ENCODE data around the gene ASMT.

DNA sequence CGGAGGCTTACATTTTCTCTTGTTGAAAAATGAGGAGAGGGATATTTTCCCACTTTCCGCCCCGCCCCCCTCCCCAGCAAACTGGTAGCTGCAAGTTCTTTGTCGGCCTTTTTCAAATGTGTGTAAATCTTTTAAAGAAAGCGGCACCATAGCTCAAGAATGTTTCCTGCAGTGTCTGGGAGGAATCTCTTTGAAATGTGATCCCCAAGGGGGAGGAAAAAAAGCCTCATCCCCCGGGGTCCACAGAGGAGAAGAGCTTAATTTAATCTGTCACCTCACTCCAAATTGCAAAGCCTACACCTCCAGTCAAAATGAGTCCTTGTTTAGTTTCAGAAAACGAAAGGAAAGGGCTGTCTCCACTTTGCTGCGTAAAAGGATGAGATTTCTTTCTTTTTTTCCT, 34.8 kb downstream of the ASMT start:
- TF ChIP-seq PPARA (CRISPR knock-in tag; IDR thresholded peaks at IDR 0.05; ENCODE audit: borderline replicate concordance) (no peak), ESRRG (CRISPR knock-in tag; IDR thresholded peaks at IDR 0.05) (no peak), ZFP3 (CRISPR knock-in tag; IDR thresholded peaks at IDR 0.05) (no peak), TOX (CRISPR knock-in tag; IDR thresholded peaks at IDR 0.05; ENCODE audit: borderline replicate concordance) (no peak), ZFP30 (CRISPR knock-in tag; IDR thresholded peaks at IDR 0.05) (no peak), ZNF8 (CRISPR knock-in tag; IDR thresholded peaks at IDR 0.05) (no peak), RARB (CRISPR knock-in tag; IDR thresholded peaks at IDR 0.05) (no peak), TCF4 (CRISPR knock-in tag; IDR thresholded peaks at IDR 0.05; ENCODE audit: borderline replicate concordance) (no peak)
- TF ChIP-seq, protein P1, sequence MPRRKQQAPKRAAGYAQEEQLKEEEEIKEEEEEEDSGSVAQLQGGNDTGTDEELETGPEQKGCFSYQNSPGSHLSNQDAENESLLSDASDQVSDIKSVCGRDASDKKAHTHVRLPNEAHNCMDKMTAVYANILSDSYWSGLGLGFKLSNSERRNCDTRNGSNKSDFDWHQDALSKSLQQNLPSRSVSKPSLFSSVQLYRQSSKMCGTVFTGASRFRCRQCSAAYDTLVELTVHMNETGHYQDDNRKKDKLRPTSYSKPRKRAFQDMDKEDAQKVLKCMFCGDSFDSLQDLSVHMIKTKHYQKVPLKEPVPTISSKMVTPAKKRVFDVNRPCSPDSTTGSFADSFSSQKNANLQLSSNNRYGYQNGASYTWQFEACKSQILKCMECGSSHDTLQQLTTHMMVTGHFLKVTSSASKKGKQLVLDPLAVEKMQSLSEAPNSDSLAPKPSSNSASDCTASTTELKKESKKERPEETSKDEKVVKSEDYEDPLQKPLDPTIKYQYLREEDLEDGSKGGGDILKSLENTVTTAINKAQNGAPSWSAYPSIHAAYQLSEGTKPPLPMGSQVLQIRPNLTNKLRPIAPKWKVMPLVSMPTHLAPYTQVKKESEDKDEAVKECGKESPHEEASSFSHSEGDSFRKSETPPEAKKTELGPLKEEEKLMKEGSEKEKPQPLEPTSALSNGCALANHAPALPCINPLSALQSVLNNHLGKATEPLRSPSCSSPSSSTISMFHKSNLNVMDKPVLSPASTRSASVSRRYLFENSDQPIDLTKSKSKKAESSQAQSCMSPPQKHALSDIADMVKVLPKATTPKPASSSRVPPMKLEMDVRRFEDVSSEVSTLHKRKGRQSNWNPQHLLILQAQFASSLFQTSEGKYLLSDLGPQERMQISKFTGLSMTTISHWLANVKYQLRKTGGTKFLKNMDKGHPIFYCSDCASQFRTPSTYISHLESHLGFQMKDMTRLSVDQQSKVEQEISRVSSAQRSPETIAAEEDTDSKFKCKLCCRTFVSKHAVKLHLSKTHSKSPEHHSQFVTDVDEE (CRISPR knock-in tag; IDR thresholded peaks at IDR 0.05) = no peak
- TF ChIP-seq, protein P2, sequence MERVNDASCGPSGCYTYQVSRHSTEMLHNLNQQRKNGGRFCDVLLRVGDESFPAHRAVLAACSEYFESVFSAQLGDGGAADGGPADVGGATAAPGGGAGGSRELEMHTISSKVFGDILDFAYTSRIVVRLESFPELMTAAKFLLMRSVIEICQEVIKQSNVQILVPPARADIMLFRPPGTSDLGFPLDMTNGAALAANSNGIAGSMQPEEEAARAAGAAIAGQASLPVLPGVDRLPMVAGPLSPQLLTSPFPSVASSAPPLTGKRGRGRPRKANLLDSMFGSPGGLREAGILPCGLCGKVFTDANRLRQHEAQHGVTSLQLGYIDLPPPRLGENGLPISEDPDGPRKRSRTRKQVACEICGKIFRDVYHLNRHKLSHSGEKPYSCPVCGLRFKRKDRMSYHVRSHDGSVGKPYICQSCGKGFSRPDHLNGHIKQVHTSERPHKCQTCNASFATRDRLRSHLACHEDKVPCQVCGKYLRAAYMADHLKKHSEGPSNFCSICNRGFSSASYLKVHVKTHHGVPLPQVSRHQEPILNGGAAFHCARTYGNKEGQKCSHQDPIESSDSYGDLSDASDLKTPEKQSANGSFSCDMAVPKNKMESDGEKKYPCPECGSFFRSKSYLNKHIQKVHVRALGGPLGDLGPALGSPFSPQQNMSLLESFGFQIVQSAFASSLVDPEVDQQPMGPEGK (CRISPR knock-in tag; IDR thresholded peaks at IDR 0.05; ENCODE audit: borderline replicate concordance) = no peak
- TF ChIP-seq, protein P3, sequence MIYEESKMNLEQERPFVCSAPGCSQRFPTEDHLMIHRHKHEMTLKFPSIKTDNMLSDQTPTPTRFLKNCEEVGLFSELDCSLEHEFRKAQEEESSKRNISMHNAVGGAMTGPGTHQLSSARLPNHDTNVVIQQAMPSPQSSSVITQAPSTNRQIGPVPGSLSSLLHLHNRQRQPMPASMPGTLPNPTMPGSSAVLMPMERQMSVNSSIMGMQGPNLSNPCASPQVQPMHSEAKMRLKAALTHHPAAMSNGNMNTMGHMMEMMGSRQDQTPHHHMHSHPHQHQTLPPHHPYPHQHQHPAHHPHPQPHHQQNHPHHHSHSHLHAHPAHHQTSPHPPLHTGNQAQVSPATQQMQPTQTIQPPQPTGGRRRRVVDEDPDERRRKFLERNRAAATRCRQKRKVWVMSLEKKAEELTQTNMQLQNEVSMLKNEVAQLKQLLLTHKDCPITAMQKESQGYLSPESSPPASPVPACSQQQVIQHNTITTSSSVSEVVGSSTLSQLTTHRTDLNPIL (CRISPR knock-in tag; IDR thresholded peaks at IDR 0.05; ENCODE audit: low read depth) = no peak
- TF ChIP-seq, protein P4, sequence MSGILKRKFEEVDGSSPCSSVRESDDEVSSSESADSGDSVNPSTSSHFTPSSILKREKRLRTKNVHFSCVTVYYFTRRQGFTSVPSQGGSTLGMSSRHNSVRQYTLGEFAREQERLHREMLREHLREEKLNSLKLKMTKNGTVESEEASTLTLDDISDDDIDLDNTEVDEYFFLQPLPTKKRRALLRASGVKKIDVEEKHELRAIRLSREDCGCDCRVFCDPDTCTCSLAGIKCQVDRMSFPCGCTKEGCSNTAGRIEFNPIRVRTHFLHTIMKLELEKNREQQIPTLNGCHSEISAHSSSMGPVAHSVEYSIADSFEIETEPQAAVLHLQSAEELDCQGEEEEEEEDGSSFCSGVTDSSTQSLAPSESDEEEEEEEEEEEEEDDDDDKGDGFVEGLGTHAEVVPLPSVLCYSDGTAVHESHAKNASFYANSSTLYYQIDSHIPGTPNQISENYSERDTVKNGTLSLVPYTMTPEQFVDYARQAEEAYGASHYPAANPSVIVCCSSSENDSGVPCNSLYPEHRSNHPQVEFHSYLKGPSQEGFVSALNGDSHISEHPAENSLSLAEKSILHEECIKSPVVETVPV (CRISPR knock-in tag; IDR thresholded peaks at IDR 0.05) = no peak

Measured in SK-N-SH treated with all-trans-retinoic acid at 6 μM for 48 hours (cell line).